Hepatocyte (in vitro differentiated cells): ENCODE results near the gene GPC5. TPM values are rescaled to one million over a fixed set of nuclear protein-coding genes. Genes with fewer than 3 reads are reported as not detected.

Source experiments
- DNase-seq: peaks from one replicate; pipeline ENCODE4 v3.0.0-alpha.2; 2016; ENCODE audit warnings: low spot score
- H2AFZ ChIP-seq: fragments of 200-600 bp; sonication (generic); 2 replicates; pipeline ENCODE4 v1.6.0; 2016; ENCODE audit warnings: antibody characterized with exemption, mild to moderate bottlenecking
- H3K27ac ChIP-seq: fragments of 200-600 bp; sonication (generic); 2 replicates; pipeline ENCODE4 v1.5.1; 2016; ENCODE audit warnings: mild to moderate bottlenecking
- H3K27me3 ChIP-seq: fragments of 200-600 bp; sonication (generic); 2 replicates; pipeline ENCODE4 v1.6.1; 2016
- H3K36me3 ChIP-seq: fragments of 200-600 bp; sonication (generic); replicated peaks from 2 replicates; pipeline ENCODE4 v1.5.1; 2016; ENCODE audit warnings: low read depth; ENCODE audit not compliant: insufficient read depth
- H3K4me1 ChIP-seq: fragments of 200-600 bp; sonication (generic); 2 replicates; pipeline ENCODE4 v1.5.1; 2016; ENCODE audit warnings: mild to moderate bottlenecking, moderate library complexity; ENCODE audit not compliant: insufficient read depth
- H3K4me2 ChIP-seq: fragments of 200-600 bp; sonication (generic); 2 replicates; pipeline ENCODE4 v1.6.0; 2016
- H3K4me3 ChIP-seq: fragments of 200-600 bp; sonication (generic); 2 replicates; pipeline ENCODE4 v1.5.1; 2016; ENCODE audit warnings: mild to moderate bottlenecking
- H3K79me2 ChIP-seq: fragments of 200-600 bp; sonication (generic); 2 replicates; pipeline ENCODE4 v1.6.0; 2017; ENCODE audit warnings: mild to moderate bottlenecking
- H3K9me2 ChIP-seq: fragments of 200-600 bp; sonication (generic); replicated peaks from 2 replicates; pipeline ENCODE4 v1.6.0; 2017; ENCODE audit warnings: mild to moderate bottlenecking; ENCODE audit not compliant: insufficient read depth
- H3K9me3 ChIP-seq: fragments of 200-600 bp; sonication (generic); 2 replicates; pipeline ENCODE4 v1.5.1; 2016; ENCODE audit warnings: low read depth, mild to moderate bottlenecking
- H4K20me1 ChIP-seq: fragments of 200-600 bp; sonication (generic); 2 replicates; pipeline ENCODE4 v1.6.0; 2016; ENCODE audit warnings: mild to moderate bottlenecking; ENCODE audit not compliant: insufficient read depth, poor library complexity, severe bottlenecking
- EZH2 ChIP-seq: fragments of 200-600 bp; sonication (generic); IDR thresholded peaks from 2 replicates; pipeline ENCODE4 v1.6.1; 2016; ENCODE audit warnings: antibody characterized with exemption, mild to moderate bottlenecking, borderline replicate concordance
- EZH2phosphoT487 ChIP-seq: fragments of 200-600 bp; sonication (generic); IDR thresholded peaks from one replicate; pipeline ENCODE4 v1.6.1; 2018; ENCODE audit warnings: antibody characterized with exemption, mild to moderate bottlenecking, low read depth, moderate library complexity; ENCODE audit not compliant: unreplicated experiment, severe bottlenecking
- WGBS: methylation state at CpG from one replicate; pipeline ENCODE4 v1.1.6; 2016; ENCODE audit warnings: low lambda C conversion rate; ENCODE audit errors: missing lambda C conversion rate; 5-methylcytosine and 5-hydroxymethylcytosine counted together
- polyA plus RNA-seq: library from polyadenylated mRNA; unstranded; fragments of >200 nt; fragmentation: Nextera tagmentation; extraction: Ambion mirVana; gene quantifications from 2 replicates; pipeline ENCODE4 v1.2.1, GENCODE V29; 2016
- total RNA-seq: library from RNA; depleted of rRNA; stranded (reverse); fragments of >200 nt; gene quantifications from 2 replicates; pipeline ENCODE4 v1.2.3, GENCODE V29; 2014
- TF ChIP-seq, protein P1 (sequence below): fragments of 200-600 bp; sonication (generic); IDR thresholded peaks from 2 replicates; pipeline ENCODE4 v1.5.1; 2016; ENCODE audit warnings: antibody characterized with exemption, mild to moderate bottlenecking; ENCODE audit not compliant: poor library complexity

The GPC5 gene
- total and polyA plus RNA-seq, 2 experiments from 2014 or later = 3.9 to 5.4 TPM

DNA sequence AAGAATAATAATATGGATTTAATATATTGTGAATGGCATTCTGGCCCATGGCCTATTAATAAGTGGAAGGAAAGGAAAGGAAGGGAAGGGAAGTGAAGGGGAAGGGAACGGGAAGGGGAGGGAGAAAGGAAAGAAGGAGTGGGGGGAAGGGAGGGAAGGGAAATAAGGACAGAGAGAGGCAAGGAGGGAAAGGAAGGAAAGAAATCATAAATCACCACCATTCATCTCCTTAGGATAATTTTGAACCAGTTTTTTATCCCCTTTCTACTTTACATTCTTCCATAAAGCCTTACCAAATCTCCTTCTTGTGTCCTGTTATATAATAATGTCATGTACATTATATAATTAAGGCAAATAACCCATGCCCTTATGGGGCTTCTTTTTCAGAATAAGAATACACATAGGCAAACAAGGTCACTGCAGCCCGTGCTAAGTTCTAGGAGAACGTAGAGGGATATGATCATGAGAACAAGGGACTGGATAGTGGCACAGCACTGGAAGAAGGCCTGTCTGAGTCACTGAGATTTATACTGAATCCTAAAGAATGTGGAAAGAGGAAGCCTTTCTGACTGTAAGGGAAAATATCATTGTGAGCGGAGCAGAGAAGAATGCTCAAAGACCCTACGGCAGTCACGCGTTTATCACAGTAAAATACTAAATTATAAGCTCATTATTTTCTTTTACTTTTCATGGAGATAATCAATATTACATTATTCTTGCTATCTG lies 1383.7 kb downstream of the GPC5 start:
- H3K4me1 ChIP-seq = no peaks in the 10 kb centered on the region
- H3K36me3 ChIP-seq = no peaks in the 10 kb centered on the region
- H3K79me2 ChIP-seq = no peaks in the 10 kb centered on the region
- no peak overlapping the region for H3K4me2 ChIP-seq
- H3K27me3 ChIP-seq = no peaks in the 10 kb centered on the region
- no peaks in the 10 kb centered on the region for H3K9me3 ChIP-seq
- H3K4me3 ChIP-seq = no peak overlapping the region
- no peak for TF ChIP-seq EZH2
- TF ChIP-seq EZH2phosphoT487 = no peak
- TF ChIP-seq, protein P1, sequence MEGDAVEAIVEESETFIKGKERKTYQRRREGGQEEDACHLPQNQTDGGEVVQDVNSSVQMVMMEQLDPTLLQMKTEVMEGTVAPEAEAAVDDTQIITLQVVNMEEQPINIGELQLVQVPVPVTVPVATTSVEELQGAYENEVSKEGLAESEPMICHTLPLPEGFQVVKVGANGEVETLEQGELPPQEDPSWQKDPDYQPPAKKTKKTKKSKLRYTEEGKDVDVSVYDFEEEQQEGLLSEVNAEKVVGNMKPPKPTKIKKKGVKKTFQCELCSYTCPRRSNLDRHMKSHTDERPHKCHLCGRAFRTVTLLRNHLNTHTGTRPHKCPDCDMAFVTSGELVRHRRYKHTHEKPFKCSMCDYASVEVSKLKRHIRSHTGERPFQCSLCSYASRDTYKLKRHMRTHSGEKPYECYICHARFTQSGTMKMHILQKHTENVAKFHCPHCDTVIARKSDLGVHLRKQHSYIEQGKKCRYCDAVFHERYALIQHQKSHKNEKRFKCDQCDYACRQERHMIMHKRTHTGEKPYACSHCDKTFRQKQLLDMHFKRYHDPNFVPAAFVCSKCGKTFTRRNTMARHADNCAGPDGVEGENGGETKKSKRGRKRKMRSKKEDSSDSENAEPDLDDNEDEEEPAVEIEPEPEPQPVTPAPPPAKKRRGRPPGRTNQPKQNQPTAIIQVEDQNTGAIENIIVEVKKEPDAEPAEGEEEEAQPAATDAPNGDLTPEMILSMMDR = no peak
- 84% methylated on average over 6 of the region's 7 CpGs for WGBS
- DNase-seq = no peak
- no peak overlapping the region for H2AFZ ChIP-seq
- no peaks in the 10 kb centered on the region for H4K20me1 ChIP-seq
- no peak overlapping the region for H3K27ac ChIP-seq
- no peaks in the 10 kb centered on the region for H3K9me2 ChIP-seq

GRCh38 chr13:92802776-92803175 lies 1404.4 kb downstream of the GPC5 start:
- 65% methylated on average over 1 of the region's 1 CpG for WGBS
- H2AFZ ChIP-seq = no peak overlapping the region
- no peak for DNase-seq
- no peaks in the 10 kb centered on the region for H3K9me3 ChIP-seq
- no peaks in the 10 kb centered on the region for H3K27me3 ChIP-seq
- no peak overlapping the region for H3K4me2 ChIP-seq
- H3K79me2 ChIP-seq = no peaks in the 10 kb centered on the region
- H3K27ac ChIP-seq = no peak overlapping the region
- H3K36me3 ChIP-seq = no peaks in the 10 kb centered on the region
- no peaks in the 10 kb centered on the region for H3K9me2 ChIP-seq
- H3K4me1 ChIP-seq = no peaks in the 10 kb centered on the region
- H4K20me1 ChIP-seq = no peaks in the 10 kb centered on the region
- no peak overlapping the region for H3K4me3 ChIP-seq
- no peak for TF ChIP-seq EZH2
- no peak for TF ChIP-seq EZH2phosphoT487
- TF ChIP-seq, protein P1 = no peak

GRCh38 chr13:92804346-92804745 lies 1405.9 kb downstream of the GPC5 start:
- Histone ChIP-seq H3K4me3 (no peak overlapping the region), H3K4me2 (no peak overlapping the region), H4K20me1 (no peaks in the 10 kb centered on the region), H3K9me3 (no peaks in the 10 kb centered on the region), H3K27me3 (no peaks in the 10 kb centered on the region), H3K36me3 (no peaks in the 10 kb centered on the region), H3K79me2 (no peaks in the 10 kb centered on the region), H3K27ac (no peak overlapping the region), H3K9me2 (no peaks in the 10 kb centered on the region), H3K4me1 (no peaks in the 10 kb centered on the region), H2AFZ (no peak overlapping the region)
- TF ChIP-seq, protein P1 = no peak
- TF ChIP-seq EZH2phosphoT487 = no peak
- WGBS = 100% methylated on average over 1 of the region's 1 CpG
- DNase-seq = no peak
